HEK293 (cell line): ENCODE measurements around the gene TFPI.

ENCODE experiments used
- IKZF3 ChIP-seq: fragments of 450-650 bp; IDR thresholded peaks from 2 replicates; pipeline ENCODE4 v1.5.0; 2018; ENCODE audit warnings: missing biosample characterization, mild to moderate bottlenecking, missing genetic modification characterization, moderate library complexity
- MZF1 ChIP-seq: fragments of 450-650 bp; formaldehyde crosslinking; IDR thresholded peaks from 2 replicates; pipeline ENCODE4 v1.5.1; 2017; ENCODE audit warnings: missing biosample characterization, missing genetic modification characterization, borderline replicate concordance
- REST ChIP-seq: fragments of 450-650 bp; formaldehyde crosslinking; IDR thresholded peaks from 2 replicates; pipeline ENCODE4 v1.5.1; 2016; ENCODE audit warnings: missing biosample characterization, missing genetic modification characterization
- YY1 ChIP-seq: fragments of 450-650 bp; formaldehyde crosslinking; IDR thresholded peaks from 2 replicates; pipeline ENCODE4 v1.5.1; 2018; ENCODE audit warnings: missing biosample characterization, missing genetic modification characterization
- ZNF16 ChIP-seq: fragments of 450-650 bp; formaldehyde crosslinking; IDR thresholded peaks from 2 replicates; pipeline ENCODE4 v1.5.1; 2016; ENCODE audit warnings: low read depth, missing biosample characterization, missing genetic modification characterization
- ZNF274 ChIP-seq, 2 experiments: fragments of 200-500 bp in 1 of 2; fragments of 450-650 bp in 1 of 2; sonication (Bioruptor generic) in 1 of 2; formaldehyde crosslinking in 1 of 2; IDR thresholded peaks; 2 replicates each; pipeline versions ENCODE4 v1.5.1 to v1.6.1; 2014 to 2016; ENCODE audit warnings: borderline replicate concordance in 1 of 2, inconsistent platforms in 1 of 2, low read length in 1 of 2, missing biosample characterization in 1 of 2, missing genetic modification characterization in 1 of 2
- ZNF580 ChIP-seq: fragments of 450-650 bp; formaldehyde crosslinking; IDR thresholded peaks from 2 replicates; pipeline ENCODE4 v1.5.1; 2016; ENCODE audit warnings: missing biosample characterization, missing genetic modification characterization
- ZNF600 ChIP-seq: fragments of 450-650 bp; formaldehyde crosslinking; IDR thresholded peaks from 2 replicates; pipeline ENCODE4 v1.5.1; 2016; ENCODE audit warnings: missing biosample characterization, missing genetic modification characterization
- ZNF768 ChIP-seq: fragments of 450-650 bp; formaldehyde crosslinking; IDR thresholded peaks from 2 replicates; pipeline ENCODE4 v1.5.1; 2018; ENCODE audit warnings: missing biosample characterization, mild to moderate bottlenecking, missing genetic modification characterization
- TF ChIP-seq, protein P1 (sequence below): fragments of 450-650 bp; formaldehyde crosslinking; IDR thresholded peaks from 2 replicates; pipeline ENCODE4 v1.5.1; 2016; ENCODE audit warnings: missing biosample characterization, missing genetic modification characterization
- TF ChIP-seq, protein P2 (sequence below): fragments of 450-650 bp; formaldehyde crosslinking; IDR thresholded peaks from 2 replicates; pipeline ENCODE4 v1.5.1; 2016; ENCODE audit warnings: missing biosample characterization, missing genetic modification characterization

- TF ChIP-seq IKZF3 (no peak), ZNF274 (IDR thresholded peaks at IDR 0.05; ENCODE audit: low read length) (no peak), ZNF274 (tag by site-specific recombination; IDR thresholded peaks at IDR 0.05; ENCODE audit: borderline replicate concordance) (no peak), ZNF600 (tag by site-specific recombination) (no peak), MZF1 (tag by site-specific recombination) (no peak), ZNF16 (tag by site-specific recombination) (no peak), YY1 (tag by site-specific recombination) (no peak), ZNF768 (tag by site-specific recombination) (no peak), ZNF580 (tag by site-specific recombination) (no peak), REST (no peak)
- TF ChIP-seq, protein P1, sequence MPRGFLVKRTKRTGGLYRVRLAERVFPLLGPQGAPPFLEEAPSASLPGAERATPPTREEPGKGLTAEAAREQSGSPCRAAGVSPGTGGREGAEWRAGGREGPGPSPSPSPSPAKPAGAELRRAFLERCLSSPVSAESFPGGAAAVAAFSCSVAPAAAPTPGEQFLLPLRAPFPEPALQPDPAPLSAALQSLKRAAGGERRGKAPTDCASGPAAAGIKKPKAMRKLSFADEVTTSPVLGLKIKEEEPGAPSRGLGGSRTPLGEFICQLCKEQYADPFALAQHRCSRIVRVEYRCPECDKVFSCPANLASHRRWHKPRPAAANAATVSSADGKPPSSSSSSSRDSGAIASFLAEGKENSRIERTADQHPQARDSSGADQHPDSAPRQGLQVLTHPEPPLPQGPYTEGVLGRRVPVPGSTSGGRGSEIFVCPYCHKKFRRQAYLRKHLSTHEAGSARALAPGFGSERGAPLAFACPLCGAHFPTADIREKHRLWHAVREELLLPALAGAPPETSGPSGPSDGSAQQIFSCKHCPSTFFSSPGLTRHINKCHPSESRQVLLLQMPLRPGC = no peak
- TF ChIP-seq, protein P2, sequence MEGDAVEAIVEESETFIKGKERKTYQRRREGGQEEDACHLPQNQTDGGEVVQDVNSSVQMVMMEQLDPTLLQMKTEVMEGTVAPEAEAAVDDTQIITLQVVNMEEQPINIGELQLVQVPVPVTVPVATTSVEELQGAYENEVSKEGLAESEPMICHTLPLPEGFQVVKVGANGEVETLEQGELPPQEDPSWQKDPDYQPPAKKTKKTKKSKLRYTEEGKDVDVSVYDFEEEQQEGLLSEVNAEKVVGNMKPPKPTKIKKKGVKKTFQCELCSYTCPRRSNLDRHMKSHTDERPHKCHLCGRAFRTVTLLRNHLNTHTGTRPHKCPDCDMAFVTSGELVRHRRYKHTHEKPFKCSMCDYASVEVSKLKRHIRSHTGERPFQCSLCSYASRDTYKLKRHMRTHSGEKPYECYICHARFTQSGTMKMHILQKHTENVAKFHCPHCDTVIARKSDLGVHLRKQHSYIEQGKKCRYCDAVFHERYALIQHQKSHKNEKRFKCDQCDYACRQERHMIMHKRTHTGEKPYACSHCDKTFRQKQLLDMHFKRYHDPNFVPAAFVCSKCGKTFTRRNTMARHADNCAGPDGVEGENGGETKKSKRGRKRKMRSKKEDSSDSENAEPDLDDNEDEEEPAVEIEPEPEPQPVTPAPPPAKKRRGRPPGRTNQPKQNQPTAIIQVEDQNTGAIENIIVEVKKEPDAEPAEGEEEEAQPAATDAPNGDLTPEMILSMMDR = no peak
These were observed 1.9 kb downstream of the TFPI start for GRCh38 chr2:187552381-187552780.
